Stomach smooth muscle (tissue), 2 donors: ENCODE results near the gene FAM163A.
"Not testable (repeated sequence)": the region's sequence is repeated elsewhere in the genome, so short reads cannot be mapped to it uniquely, and the experiment has no call there.

ENCODE experiments used
- H3K27ac ChIP-seq: one replicate; pipeline ENCODE4 v1.7.0; 2013; ENCODE audit warnings: mild to moderate bottlenecking, low read length, inconsistent platforms
- H3K27me3 ChIP-seq, 2 donors: one replicate each; pipeline ENCODE4 v1.7.0; 2013; ENCODE audit warnings: low read length in 2 of 2; ENCODE audit not compliant: insufficient read depth in 2 of 2, control insufficient read depth in 1 of 2
- H3K36me3 ChIP-seq, 2 donors: one replicate each; pipeline ENCODE4 v1.7.0; 2013; ENCODE audit warnings: low read length in 2 of 2; ENCODE audit not compliant: control insufficient read depth in 2 of 2, insufficient read depth in 2 of 2
- H3K4me1 ChIP-seq: one replicate; pipeline ENCODE4 v1.7.0; 2013; ENCODE audit warnings: low read length; ENCODE audit not compliant: control insufficient read depth, insufficient read depth
- H3K4me3 ChIP-seq, 2 donors: one replicate each; pipeline ENCODE4 v1.7.0; 2013; ENCODE audit warnings: low read length in 2 of 2
- H3K9ac ChIP-seq, 2 donors: one replicate each; pipeline ENCODE4 v1.7.0; 2013; ENCODE audit warnings: low read length in 2 of 2, mild to moderate bottlenecking in 1 of 2
- H3K9me3 ChIP-seq, 2 donors: one replicate each; pipeline ENCODE4 v1.7.0; 2013; ENCODE audit warnings: low read length in 2 of 2; ENCODE audit not compliant: control insufficient read depth in 2 of 2
- donor health status: healthy.
- donor health status: Pancreatic carcinoma.

The FAM163A gene

DNA sequence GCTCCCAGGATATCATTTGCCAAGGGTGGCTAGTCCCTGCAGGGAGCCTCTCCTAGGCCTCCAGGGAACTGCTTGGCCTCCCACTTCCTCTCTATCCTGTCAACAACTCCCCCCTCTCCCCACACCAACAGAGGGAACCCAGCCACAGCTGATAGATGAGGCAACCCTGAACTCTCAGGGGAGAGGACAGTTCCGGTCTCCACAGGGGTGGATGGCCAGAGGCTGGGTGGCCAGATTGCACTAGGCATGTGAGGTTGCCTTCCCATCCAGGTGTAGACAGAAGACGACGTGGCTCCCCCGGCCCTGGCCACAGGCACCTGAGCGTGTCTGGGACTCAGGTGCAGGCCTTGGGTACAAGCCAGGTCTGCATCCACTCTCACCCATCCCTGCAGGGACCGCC is 81.2 kb downstream of the FAM163A start:
- no peak overlapping the region for H3K9ac ChIP-seq
- no peaks in the 10 kb centered on the region for H3K9me3 ChIP-seq
- H3K4me1 ChIP-seq: no peaks in the 10 kb centered on the region
- no peak overlapping the region for H3K27ac ChIP-seq
- no peaks in the 10 kb centered on the region for H3K36me3 ChIP-seq
- H3K27me3 ChIP-seq: peaks cover 0 to 5% of the 10 kb centered on the region in 2 donors
- no peak overlapping the region for H3K4me3 ChIP-seq

DNA sequence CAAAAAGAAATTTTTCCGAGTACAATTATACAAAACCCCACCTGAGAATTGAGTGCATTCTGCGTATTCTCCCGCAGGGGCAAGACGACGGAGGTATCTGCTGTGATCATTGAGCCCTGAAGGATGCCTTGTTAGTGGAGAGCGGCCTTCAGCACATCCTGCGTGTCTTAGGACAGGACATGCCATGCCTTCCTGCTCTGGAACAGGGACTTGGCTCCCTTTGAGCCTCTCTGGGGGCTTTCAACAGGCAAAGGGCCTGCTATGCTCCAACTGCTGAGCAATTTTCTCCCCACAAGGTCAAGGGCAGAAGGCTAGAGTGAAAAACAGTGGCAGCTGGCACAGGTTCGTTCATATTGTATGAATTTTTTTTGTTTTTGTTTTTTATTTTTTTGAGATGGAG is 82.1 kb downstream of the FAM163A start:
- no peaks in the 10 kb centered on the region for H3K4me1 ChIP-seq
- no peak overlapping the region for H3K9ac ChIP-seq
- H3K27ac ChIP-seq: no peak overlapping the region
- H3K9me3 ChIP-seq: no peaks in the 10 kb centered on the region
- H3K27me3 ChIP-seq: peaks cover 0 to 6% of the 10 kb centered on the region in 2 donors
- no peak overlapping the region for H3K4me3 ChIP-seq
- no peaks in the 10 kb centered on the region for H3K36me3 ChIP-seq

DNA sequence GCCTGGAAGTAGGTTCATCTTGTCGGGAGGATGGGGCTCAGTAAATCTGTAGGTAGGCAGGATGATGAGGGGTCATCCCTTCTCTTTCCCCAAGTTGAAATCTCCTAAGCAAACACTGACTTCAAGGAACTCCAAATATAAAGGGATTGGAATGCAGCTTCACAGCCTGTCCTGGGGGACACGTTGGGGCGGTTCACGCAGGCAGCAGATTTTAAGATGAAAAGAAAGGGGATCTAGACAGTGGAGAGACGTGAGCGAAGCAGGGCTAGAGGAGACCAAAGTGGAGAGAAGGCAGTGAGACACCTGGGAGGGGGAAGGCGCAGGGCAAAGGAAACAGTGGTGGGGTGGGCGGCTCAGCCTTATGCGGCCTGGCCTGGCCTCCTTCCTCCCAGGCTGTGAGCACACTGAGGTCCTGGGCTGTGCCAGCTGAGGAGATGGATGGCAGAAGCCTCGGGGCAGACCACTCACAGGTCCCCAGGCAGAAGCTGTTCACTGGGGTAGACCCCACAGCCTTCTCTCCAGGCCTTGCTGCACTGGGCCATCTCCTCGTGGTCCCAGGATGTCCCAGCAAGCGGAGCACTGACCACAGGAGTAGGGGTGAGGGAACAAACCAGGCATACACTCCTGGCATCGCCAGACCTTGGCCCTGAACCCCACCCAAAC is 82.8 kb downstream of the FAM163A start:
- Histone ChIP-seq H3K4me3 (no peak overlapping the region), H3K9ac (no peak overlapping the region), H3K36me3 (no peaks in the 10 kb centered on the region), H3K27me3 (peaks cover 0 to 4% of the 10 kb centered on the region in 2 donors), H3K4me1 (no peaks in the 10 kb centered on the region), H3K9me3 (no peaks in the 10 kb centered on the region), H3K27ac (no peak overlapping the region)

DNA sequence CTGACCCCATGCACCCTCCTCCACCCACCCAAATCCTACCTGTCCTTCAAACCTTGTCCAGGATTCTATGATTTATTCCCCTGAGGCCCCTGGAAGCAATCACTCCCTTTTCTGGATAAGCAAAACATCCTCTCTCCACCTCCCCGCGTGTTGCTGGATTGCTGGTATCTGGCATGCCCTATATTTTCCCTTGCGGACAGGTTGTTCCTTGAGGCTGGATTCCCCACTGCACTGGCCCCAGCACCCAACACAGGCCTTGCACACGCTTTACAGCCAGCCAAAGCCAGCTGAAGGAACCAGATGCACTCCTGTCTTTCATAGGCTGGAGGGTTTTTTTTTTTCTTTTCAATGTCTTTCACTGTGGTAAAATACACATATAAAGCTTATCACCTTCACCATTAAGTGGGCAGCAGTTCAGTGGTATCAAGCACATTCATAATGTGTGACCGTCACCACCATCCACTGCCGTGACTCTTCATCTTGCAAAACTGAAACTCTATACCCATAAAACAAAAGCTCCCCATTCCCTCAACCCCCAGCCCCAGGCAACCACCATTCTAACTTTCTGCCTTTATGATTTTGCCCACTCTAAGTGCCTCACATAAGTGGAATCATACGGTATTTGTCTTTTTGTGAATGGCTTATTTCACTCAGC is 83.7 kb downstream of the FAM163A start:
- no peaks in the 10 kb centered on the region for H3K9me3 ChIP-seq
- peaks cover 0 to 4% of the 10 kb centered on the region in 2 donors for H3K27me3 ChIP-seq
- H3K27ac ChIP-seq: no peak overlapping the region
- H3K36me3 ChIP-seq: no peaks in the 10 kb centered on the region
- H3K9ac ChIP-seq: no peak overlapping the region
- no peaks in the 10 kb centered on the region for H3K4me1 ChIP-seq
- H3K4me3 ChIP-seq: no peak overlapping the region

DNA sequence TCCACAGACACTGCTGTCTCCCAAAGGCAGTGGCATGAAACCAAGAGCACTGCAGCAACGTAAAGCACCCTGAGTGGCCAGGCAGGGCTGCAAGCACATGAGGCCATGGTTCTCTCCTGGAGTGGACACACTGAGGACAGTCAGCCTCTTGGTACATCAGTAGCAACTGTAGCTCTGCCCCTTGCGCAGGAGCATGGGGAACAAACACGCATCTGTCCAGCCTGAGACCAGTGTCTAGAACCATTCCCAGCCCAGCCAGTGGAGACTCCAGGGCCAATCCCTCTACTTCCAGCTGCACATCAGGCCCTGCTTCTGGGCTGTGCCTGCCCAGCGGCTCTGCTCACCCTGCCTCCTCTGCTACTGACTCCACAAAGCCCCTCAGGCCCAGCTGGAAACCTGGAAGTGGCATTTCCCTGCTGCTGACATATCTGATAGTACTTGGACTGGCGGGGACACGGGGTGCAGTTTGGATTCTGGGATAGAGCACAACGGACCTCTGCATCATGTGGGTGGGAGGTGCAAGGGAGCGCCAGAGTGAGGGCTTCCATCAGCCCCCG is 85.5 kb downstream of the FAM163A start:
- H3K4me1 ChIP-seq: no peaks in the 10 kb centered on the region
- peaks cover 0 to 4% of the 10 kb centered on the region in 2 donors for H3K27me3 ChIP-seq
- no peak overlapping the region for H3K4me3 ChIP-seq
- H3K36me3 ChIP-seq: no peaks in the 10 kb centered on the region
- H3K9ac ChIP-seq: no peak overlapping the region
- no peaks in the 10 kb centered on the region for H3K9me3 ChIP-seq
- no peak overlapping the region for H3K27ac ChIP-seq

DNA sequence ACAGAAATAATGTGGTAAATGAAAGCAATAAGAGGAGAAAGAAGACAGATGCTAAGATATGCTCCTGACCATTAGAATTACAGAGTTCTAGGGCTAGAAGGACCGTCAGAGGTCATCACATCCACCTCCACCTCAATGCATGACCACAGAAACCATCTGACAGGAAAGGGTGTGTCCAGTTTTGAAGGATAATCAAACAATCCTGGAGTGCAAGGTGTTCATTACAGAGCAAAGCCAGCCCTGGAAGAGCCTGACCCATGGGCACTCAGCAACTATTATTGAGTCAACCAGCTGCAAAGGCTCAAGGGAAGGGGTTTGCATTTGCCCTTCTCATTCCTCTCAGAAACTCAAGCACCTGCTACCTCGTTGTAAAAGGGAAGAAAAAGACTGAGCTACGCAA is 88.1 kb downstream of the FAM163A start:
- no peak overlapping the region for H3K4me3 ChIP-seq

DNA sequence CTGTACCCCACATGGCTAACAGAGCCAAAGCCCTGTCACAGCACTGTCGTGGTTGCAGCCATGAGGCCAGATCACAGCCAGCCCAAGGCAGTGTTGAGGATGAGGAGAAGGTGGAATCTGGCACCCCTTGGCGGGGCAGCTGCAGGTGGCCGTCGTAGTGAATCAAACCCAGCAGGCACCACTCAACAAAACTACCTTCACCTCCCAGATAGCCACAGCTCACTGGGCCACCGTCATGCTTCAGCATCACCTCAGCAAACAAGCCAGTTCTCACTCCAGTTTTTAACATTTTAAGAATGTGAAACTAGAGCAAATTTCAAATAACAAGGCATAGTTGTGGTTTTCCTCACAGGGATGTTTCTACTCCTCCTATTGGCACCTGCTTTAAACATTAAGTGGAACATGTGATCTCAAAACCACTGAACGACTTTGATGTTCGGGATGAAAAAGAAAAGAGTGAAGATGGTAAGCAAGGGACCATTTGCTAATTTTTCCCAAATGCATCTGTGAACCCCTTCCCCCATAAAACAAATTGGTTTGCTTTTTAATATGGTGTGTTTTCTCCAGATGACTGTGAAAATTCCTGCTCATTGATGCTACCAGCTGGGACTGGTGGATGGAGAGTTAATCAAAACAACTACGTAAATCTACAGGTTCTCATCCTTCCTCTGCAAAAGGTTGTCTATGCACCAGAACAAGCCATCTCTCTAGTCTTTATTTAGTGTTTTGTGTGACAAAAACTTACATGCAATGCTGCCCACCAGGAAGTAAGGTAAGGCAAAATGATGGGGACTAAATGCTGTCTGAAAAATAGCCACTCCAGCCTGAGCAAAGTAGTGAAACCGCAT is 89.0 kb downstream of the FAM163A start:
- Histone ChIP-seq H3K27ac (no peak overlapping the region), H3K4me1 (no peaks in the 10 kb centered on the region), H3K36me3 (peaks cover 0 to 2% of the 10 kb centered on the region in 2 donors), H3K27me3 (peaks cover 0 to 4% of the 10 kb centered on the region in 2 donors), H3K4me3 (no peak overlapping the region), H3K9me3 (no peaks in the 10 kb centered on the region), H3K9ac (no peak overlapping the region)

More for the DNA sequence above, 88.1 kb downstream of the FAM163A start:
- no peaks in the 10 kb centered on the region for H3K4me1 ChIP-seq
- H3K27me3 ChIP-seq: peaks cover 0 to 4% of the 10 kb centered on the region in 2 donors
- no peaks in the 10 kb centered on the region for H3K9me3 ChIP-seq
- no peak overlapping the region for H3K9ac ChIP-seq
- peaks cover 0 to 2% of the 10 kb centered on the region in 2 donors for H3K36me3 ChIP-seq
- no peak overlapping the region for H3K27ac ChIP-seq

DNA sequence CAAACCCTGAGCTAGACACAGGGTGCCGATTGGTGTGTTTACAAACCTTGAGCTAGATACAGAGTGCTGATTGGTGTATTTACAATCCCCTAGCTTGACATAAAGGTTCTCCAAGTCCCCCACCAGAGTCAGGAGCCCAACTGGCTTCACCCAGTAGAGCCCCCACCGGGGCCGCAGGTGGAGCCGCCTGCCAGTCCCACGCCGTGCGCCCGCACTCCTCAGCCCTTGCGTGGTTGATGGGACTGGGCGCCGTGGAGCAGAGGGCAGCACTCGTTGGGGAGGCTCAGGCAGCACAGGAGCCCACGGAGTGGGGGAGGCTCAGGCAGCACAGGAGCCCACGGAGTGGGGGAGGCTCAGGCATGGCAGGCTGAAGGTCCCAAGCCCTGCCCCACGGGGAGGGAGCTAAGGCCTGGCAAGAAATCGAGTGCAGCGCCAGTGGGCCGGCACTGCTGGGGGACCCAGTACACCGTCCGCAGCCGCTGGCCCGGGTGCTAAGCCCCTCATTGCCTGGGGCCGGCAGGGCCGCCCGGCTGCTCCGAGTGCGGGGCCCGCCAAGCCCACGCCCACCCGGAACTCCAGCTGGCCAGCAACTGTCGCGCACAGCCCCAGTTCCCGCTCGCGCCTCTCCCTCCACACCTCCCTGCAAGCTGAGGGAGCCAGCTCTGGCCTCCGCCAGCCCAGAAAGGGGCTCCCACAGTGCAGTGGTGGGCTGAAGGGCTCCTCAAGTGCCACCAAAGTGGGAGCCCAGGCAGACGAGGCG is 93.8 kb downstream of the FAM163A start:
- H3K27ac ChIP-seq, H3K36me3 ChIP-seq, H3K4me3 ChIP-seq, H3K9me3 ChIP-seq, H3K9ac ChIP-seq, H3K27me3 ChIP-seq, H3K4me1 ChIP-seq: not testable (repeated sequence)

DNA sequence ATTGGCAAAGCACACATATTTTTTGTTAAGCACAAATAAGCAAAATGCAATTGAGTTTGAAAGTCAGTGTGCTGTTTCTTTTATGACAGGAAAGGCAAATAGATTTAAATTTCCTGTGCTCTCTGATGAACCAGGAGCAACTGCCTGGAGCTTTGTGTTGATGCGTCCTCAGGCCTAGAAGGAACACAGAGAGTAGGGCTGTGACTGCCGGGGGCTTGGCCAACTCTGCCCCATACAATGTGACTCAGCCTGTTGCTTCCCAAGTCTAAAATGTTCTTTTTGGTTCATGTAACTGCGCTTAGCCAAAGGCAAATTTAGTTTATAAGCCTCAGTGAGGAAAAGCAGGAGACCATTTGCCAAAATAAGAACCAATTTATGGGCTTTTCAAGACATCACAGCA is 97.0 kb downstream of the FAM163A start:
- Histone ChIP-seq H3K27me3 (no peaks in the 10 kb centered on the region), H3K4me3 (no peak overlapping the region), H3K9ac (no peak overlapping the region), H3K9me3 (no peaks in the 10 kb centered on the region), H3K4me1 (no peaks in the 10 kb centered on the region), H3K27ac (no peak overlapping the region), H3K36me3 (peaks cover 3 to 6% of the 10 kb centered on the region in 2 donors)

DNA sequence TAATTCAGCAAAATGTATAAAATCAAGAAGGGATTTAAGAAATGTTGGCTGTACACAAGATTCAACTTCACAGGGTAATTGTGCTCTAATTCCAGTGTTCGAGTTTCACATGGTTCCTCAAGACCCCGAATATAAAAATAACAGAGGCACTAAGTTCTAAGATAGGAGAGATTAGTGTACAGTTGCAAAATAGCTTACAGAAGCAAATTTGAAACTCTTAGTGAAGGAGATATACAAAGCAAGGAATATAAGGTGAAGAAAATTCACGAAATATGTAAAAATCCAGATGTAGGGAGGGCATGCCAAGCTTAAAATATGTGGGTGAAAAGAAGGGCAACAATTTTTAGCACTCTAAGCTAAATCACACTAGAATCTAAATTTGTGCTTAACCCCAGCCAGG is 105.1 kb downstream of the FAM163A start:
- H3K27ac ChIP-seq: no peak overlapping the region
- H3K36me3 ChIP-seq: peaks cover 30 to 36% of the 10 kb centered on the region in 2 donors
- no peaks in the 10 kb centered on the region for H3K9me3 ChIP-seq
- H3K9ac ChIP-seq: no peak overlapping the region
- H3K4me1 ChIP-seq: no peaks in the 10 kb centered on the region
- no peak overlapping the region for H3K4me3 ChIP-seq
- no peaks in the 10 kb centered on the region for H3K27me3 ChIP-seq
